Measurements from ENCODE around the gene RPS14.

DNA sequence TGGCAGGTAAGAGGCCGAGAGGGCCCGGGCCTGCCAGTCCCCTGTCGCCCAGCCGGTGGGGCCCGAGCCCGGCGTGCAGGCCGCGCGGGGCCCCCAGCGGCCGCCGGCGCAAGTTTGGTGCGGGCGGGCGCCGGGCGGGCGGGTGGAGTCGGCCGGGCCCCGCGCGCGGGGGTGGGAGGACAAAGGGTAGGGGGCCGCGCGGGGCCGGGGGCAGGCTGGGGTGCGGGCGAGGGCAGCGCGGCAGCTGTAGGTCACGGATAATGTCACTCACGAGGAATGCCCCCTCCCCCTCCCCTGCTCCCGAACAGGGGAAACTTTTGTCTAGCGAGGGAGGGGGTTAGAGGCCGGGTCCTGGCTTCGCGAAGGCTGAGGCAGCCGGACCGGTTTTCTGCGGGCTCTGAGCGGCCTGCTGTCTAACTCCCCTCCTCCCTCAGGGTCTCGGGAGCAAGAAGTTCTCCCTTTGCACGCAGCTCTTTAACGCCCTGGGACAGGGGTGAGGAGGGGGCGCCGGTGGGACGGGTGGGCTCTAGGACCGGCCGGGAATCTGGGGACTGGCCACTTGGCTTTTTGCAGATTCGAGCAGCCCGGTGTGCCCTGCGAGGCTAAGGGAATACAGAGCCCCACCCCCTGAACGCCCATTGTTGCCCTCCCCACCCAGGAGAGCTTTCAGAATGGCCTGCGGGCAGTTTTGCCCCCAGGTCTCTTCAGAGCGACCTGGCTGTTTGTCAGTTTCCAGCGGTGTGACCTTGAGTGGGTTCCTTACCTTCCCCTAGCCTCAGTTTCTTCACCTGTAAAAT is 37.1 kb upstream of the RPS14 start:
- TF ChIP-seq HDGF (IDR thresholded peaks at IDR 0.05; ENCODE audit: borderline replicate concordance) (no peak), BHLHE40 (IDR thresholded peaks at IDR 0.05; ENCODE audit: borderline replicate concordance) (no peak), CTBP1 (IDR thresholded peaks at IDR 0.05; ENCODE audit: borderline replicate concordance) (no peak), SP1 (IDR thresholded peaks at IDR 0.05) (no peak), FOXM1 (IDR thresholded peaks at IDR 0.05; ENCODE audit: borderline replicate concordance) (peak; percentile 68; the same call in 1 of the 2 replicates), NFRKB (IDR thresholded peaks at IDR 0.05) (no peak), TARDBP (IDR thresholded peaks at IDR 0.05) (no peak), SUZ12 (IDR thresholded peaks at IDR 0.05) (no peak), ELF4 (IDR thresholded peaks at IDR 0.05) (no peak), ARNT (IDR thresholded peaks at IDR 0.05) (0 out of 2 replicates have a peak, but pooled peaks have one; percentile 52), LEF1 (IDR thresholded peaks at IDR 0.05; ENCODE audit: borderline replicate concordance) (no peak), L3MBTL2 (conservative IDR thresholded peaks at IDR 0.05) (no peak), FOXK2 (IDR thresholded peaks at IDR 0.05) (no peak)
- TF ChIP-seq, protein P1, sequence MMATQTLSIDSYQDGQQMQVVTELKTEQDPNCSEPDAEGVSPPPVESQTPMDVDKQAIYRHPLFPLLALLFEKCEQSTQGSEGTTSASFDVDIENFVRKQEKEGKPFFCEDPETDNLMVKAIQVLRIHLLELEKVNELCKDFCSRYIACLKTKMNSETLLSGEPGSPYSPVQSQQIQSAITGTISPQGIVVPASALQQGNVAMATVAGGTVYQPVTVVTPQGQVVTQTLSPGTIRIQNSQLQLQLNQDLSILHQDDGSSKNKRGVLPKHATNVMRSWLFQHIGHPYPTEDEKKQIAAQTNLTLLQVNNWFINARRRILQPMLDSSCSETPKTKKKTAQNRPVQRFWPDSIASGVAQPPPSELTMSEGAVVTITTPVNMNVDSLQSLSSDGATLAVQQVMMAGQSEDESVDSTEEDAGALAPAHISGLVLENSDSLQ (IDR thresholded peaks at IDR 0.05): no peak

Data from HEK293T (cell line).